ENCODE data around the gene GPRC5D.

Gene GPRC5D

GRCh38 chr12:12926571-12927071 lies 25.3 kb downstream of the GPRC5D start:
- DNase-seq (ENCODE audit: insufficient read length, low spot score) (no peak), FAIRE-seq (no peak)
- no peak for TF ChIP-seq POLR2A (IDR thresholded peaks at IDR 0.05; ENCODE audit: low read depth, low read length)
- TF ChIP-seq TAF1 (IDR thresholded peaks at IDR 0.05; ENCODE audit: low read depth, low read length): no peak
- TF ChIP-seq POU2F2 (IDR thresholded peaks at IDR 0.05; ENCODE audit: low read depth, low read length): no peak
- TF ChIP-seq POLR2AphosphoS5 (IDR thresholded peaks at IDR 0.05; ENCODE audit: low read depth, low read length): no peak
- no peak for TF ChIP-seq SPI1 (IDR thresholded peaks at IDR 0.05; ENCODE audit: low read depth, low read length)
- TF ChIP-seq PAX5 (IDR thresholded peaks at IDR 0.05; ENCODE audit: insufficient read depth, low read length, severe bottlenecking): no peak

- no peak for FAIRE-seq
Observed at GRCh38 chr12:12925388-12925787, 26.6 kb downstream of the GPRC5D start.

DNA sequence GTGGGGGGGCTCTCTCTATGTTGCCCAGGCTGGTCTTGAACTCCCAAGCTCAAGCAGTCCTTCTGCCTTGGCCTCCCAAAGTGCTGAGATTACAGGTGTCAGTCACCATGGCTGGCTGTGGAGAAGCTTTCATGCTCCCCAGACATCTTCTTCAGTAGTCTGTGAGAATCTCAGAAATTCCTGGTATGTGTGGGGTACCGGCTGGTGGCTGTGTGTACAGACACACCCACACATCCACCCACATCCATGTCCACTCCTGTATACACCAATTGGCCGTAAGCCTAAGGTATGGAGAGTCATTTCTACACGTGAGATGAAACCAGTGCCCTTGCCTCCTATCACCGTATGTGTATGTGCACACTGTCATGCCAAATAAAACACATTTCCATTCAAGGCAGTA lies 27.8 kb downstream of the GPRC5D start:
- TF ChIP-seq POLR2AphosphoS5 (IDR thresholded peaks at IDR 0.05; ENCODE audit: low read depth, low read length) (no peak), POLR2A (IDR thresholded peaks at IDR 0.05; ENCODE audit: low read depth, low read length) (no peak)
- FAIRE-seq: no peak
- DNase-seq (ENCODE audit: insufficient read length, low spot score): no peak

More at GRCh38 chr12:12925388-12925787, 26.6 kb downstream of the GPRC5D start:
- TF ChIP-seq SPI1 (IDR thresholded peaks at IDR 0.05; ENCODE audit: low read depth, low read length) (no peak), PAX5 (IDR thresholded peaks at IDR 0.05; ENCODE audit: insufficient read depth, low read length, severe bottlenecking) (no peak), TAF1 (IDR thresholded peaks at IDR 0.05; ENCODE audit: low read depth, low read length) (no peak), POLR2AphosphoS5 (IDR thresholded peaks at IDR 0.05; ENCODE audit: low read depth, low read length) (no peak), POLR2A (IDR thresholded peaks at IDR 0.05; ENCODE audit: low read depth, low read length) (no peak), POU2F2 (IDR thresholded peaks at IDR 0.05; ENCODE audit: low read depth, low read length) (no peak)
- DNase-seq (ENCODE audit: insufficient read length, low spot score): no peak

DNA sequence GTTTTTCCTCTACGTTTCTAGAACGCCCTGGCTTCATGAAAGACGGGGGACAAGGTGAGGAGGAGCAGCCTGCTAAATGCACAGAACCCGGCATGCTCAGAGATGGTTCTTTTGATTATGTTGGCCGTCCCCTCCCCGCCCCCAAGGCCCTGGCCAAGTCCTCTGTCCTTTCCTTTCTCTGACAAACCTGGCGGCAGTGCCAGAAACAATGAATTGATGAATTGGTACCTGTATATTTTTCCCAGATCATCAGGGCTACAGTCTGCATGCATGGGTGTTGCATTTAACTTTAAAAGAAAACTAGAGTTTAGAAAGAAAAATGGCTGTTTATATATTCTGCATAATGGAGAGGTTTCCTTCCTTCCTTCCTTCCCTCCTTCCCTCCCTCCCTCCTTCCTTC lies 29.0 kb downstream of the GPRC5D start:
- TF ChIP-seq SPI1 (IDR thresholded peaks at IDR 0.05; ENCODE audit: low read depth, low read length): no peak
- TF ChIP-seq POLR2A (IDR thresholded peaks at IDR 0.05; ENCODE audit: low read depth, low read length): no peak
- no peak for TF ChIP-seq TAF1 (IDR thresholded peaks at IDR 0.05; ENCODE audit: low read depth, low read length)
- no peak for TF ChIP-seq POU2F2 (IDR thresholded peaks at IDR 0.05; ENCODE audit: low read depth, low read length)
- no peak for TF ChIP-seq POLR2AphosphoS5 (IDR thresholded peaks at IDR 0.05; ENCODE audit: low read depth, low read length)
- no peak for TF ChIP-seq PAX5 (IDR thresholded peaks at IDR 0.05; ENCODE audit: insufficient read depth, low read length, severe bottlenecking)
- FAIRE-seq (no peak), DNase-seq (ENCODE audit: insufficient read length, low spot score) (no peak)

- DNase-seq (ENCODE audit: insufficient read length, low spot score) (no peak), FAIRE-seq (no peak)
- TF ChIP-seq PAX5 (IDR thresholded peaks at IDR 0.05; ENCODE audit: insufficient read depth, low read length, severe bottlenecking) (no peak), POLR2AphosphoS5 (IDR thresholded peaks at IDR 0.05; ENCODE audit: low read depth, low read length) (no peak), SPI1 (IDR thresholded peaks at IDR 0.05; ENCODE audit: low read depth, low read length) (no peak), POU2F2 (IDR thresholded peaks at IDR 0.05; ENCODE audit: low read depth, low read length) (no peak), TAF1 (IDR thresholded peaks at IDR 0.05; ENCODE audit: low read depth, low read length) (no peak), POLR2A (IDR thresholded peaks at IDR 0.05; ENCODE audit: low read depth, low read length) (no peak)
Observed at GRCh38 chr12:12922191-12922616, 29.8 kb downstream of the GPRC5D start.

DNA sequence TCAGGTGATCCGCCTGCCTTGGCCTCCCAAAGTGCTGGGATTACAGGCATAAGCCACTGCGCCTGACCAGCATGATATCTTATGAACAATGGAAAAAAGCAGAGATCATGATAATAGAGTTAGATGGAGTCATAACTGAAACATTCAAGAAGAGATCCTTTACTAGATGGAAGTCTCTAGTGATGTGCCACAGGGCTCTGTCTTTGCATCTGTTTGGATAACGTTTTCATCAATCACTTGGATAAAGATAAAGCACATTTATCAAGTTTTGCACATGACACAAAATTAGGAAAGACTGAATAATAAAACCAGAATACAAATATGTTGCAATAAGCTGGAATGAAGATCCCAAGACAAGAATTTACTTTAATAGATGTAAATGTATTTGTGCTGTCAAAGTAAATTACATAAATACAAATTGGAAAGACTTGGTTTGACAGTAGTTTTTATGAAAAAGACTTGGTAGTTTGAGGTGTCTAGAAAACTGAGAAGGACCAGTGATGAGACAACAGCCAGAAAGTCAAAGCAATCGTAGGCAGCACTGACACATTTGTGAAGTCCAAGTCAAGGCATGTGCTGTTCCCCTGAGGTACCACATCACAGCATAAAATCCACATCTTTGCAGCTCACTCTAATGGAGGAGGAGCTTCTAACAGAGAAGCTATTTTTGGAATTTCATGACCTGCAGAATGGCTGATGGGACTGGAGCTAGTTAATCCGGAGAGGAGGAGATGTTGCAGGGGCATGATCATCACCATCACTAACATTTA lies 32.1 kb downstream of the GPRC5D start:
- TF ChIP-seq PAX5 (IDR thresholded peaks at IDR 0.05; ENCODE audit: insufficient read depth, low read length, severe bottlenecking): no peak
- TF ChIP-seq POU2F2 (IDR thresholded peaks at IDR 0.05; ENCODE audit: low read depth, low read length): no peak
- no peak for TF ChIP-seq POLR2A (IDR thresholded peaks at IDR 0.05; ENCODE audit: low read depth, low read length)
- TF ChIP-seq SPI1 (IDR thresholded peaks at IDR 0.05; ENCODE audit: low read depth, low read length): no peak
- TF ChIP-seq TAF1 (IDR thresholded peaks at IDR 0.05; ENCODE audit: low read depth, low read length): no peak
- no peak for TF ChIP-seq POLR2AphosphoS5 (IDR thresholded peaks at IDR 0.05; ENCODE audit: low read depth, low read length)
- DNase-seq (ENCODE audit: insufficient read length, low spot score) (no peak), FAIRE-seq (no peak)

GRCh38 chr12:12918781-12919389 lies 33.1 kb downstream of the GPRC5D start:
- FAIRE-seq: no peak

DNA sequence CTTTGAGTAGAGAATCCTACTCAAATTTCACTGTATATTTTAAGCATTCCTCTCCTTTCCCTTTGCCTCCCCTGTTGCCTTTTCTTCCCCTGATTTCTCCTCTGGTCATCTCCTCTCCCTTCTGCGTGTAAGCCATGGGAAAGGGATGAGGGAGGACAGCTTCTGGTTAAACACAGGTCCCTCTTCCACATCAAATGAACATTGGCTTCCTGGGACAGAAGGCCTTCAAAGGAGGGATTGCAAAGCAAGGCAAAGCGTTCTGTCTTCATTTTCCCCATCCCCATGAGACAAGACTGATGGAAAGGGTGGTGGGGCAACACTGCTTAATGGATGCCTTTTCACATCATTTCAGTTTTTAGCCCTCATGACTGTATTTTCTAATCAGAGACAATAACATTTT lies 34.5 kb downstream of the GPRC5D start:
- no peak for DNase-seq (ENCODE audit: insufficient read length, low spot score)
- TF ChIP-seq PAX5 (IDR thresholded peaks at IDR 0.05; ENCODE audit: insufficient read depth, low read length, severe bottlenecking) (no peak), POLR2A (IDR thresholded peaks at IDR 0.05; ENCODE audit: low read depth, low read length) (no peak), POU2F2 (IDR thresholded peaks at IDR 0.05; ENCODE audit: low read depth, low read length) (no peak), TAF1 (IDR thresholded peaks at IDR 0.05; ENCODE audit: low read depth, low read length) (no peak), SPI1 (IDR thresholded peaks at IDR 0.05; ENCODE audit: low read depth, low read length) (no peak), POLR2AphosphoS5 (IDR thresholded peaks at IDR 0.05; ENCODE audit: low read depth, low read length) (no peak)
- no peak for FAIRE-seq

More at GRCh38 chr12:12918781-12919389, 33.1 kb downstream of the GPRC5D start:
- TF ChIP-seq POU2F2 (IDR thresholded peaks at IDR 0.05; ENCODE audit: low read depth, low read length): no peak
- TF ChIP-seq TAF1 (IDR thresholded peaks at IDR 0.05; ENCODE audit: low read depth, low read length): no peak
- TF ChIP-seq POLR2AphosphoS5 (IDR thresholded peaks at IDR 0.05; ENCODE audit: low read depth, low read length): no peak
- no peak for TF ChIP-seq PAX5 (IDR thresholded peaks at IDR 0.05; ENCODE audit: insufficient read depth, low read length, severe bottlenecking)
- no peak for TF ChIP-seq POLR2A (IDR thresholded peaks at IDR 0.05; ENCODE audit: low read depth, low read length)
- no peak for TF ChIP-seq SPI1 (IDR thresholded peaks at IDR 0.05; ENCODE audit: low read depth, low read length)
- DNase-seq (ENCODE audit: insufficient read length, low spot score): no peak

- FAIRE-seq: peak; percentile 96
- TF ChIP-seq POLR2AphosphoS5 (IDR thresholded peaks at IDR 0.05; ENCODE audit: low read depth, low read length) (no peak), POU2F2 (IDR thresholded peaks at IDR 0.05; ENCODE audit: low read depth, low read length) (peak; percentile 41; the same call in 1 of the 2 replicates)
- DNase-seq (ENCODE audit: insufficient read length, low spot score): peak; percentile 58
Observed at GRCh38 chr12:12916135-12916944, 35.6 kb downstream of the GPRC5D start.

Data from GM12891 (cell line).